Lung microvascular endothelial cell (primary cell): Measurements from ENCODE around the gene ACIN1. TPM values are rescaled to one million over a fixed set of nuclear protein-coding genes. Genes with fewer than 3 reads are reported as not detected.
"Not testable (repeated sequence)": the region's sequence is repeated elsewhere in the genome, so short reads cannot be mapped to it uniquely, and the experiment has no call there.

Experiments
- DNase-seq, 2 donors: peaks; one replicate each; pipeline versions ENCODE4 v3.0.0 to v3.0.0-alpha.2; 2010; ENCODE audit warnings: low read depth in 2 of 2
- total RNA-seq: library from RNA; depleted of rRNA; stranded (reverse); fragments of >200 nt; gene quantifications from 2 replicates; pipeline ENCODE4 v1.2.1, GENCODE V29; 2014

The ACIN1 gene
- total RNA-seq, 1 donor from 2014 or later = 48.6 TPM

GRCh38 chr14:23107620-23108019, 12.7 kb upstream of the ACIN1 start:
- DNase-seq = not testable (repeated sequence)

- DNase-seq = no peak
These were observed 11.8 kb upstream of the ACIN1 start for GRCh38 chr14:23106747-23107045.

- no peak for DNase-seq
These were observed 10.4 kb upstream of the ACIN1 start for GRCh38 chr14:23105348-23105824.

DNA sequence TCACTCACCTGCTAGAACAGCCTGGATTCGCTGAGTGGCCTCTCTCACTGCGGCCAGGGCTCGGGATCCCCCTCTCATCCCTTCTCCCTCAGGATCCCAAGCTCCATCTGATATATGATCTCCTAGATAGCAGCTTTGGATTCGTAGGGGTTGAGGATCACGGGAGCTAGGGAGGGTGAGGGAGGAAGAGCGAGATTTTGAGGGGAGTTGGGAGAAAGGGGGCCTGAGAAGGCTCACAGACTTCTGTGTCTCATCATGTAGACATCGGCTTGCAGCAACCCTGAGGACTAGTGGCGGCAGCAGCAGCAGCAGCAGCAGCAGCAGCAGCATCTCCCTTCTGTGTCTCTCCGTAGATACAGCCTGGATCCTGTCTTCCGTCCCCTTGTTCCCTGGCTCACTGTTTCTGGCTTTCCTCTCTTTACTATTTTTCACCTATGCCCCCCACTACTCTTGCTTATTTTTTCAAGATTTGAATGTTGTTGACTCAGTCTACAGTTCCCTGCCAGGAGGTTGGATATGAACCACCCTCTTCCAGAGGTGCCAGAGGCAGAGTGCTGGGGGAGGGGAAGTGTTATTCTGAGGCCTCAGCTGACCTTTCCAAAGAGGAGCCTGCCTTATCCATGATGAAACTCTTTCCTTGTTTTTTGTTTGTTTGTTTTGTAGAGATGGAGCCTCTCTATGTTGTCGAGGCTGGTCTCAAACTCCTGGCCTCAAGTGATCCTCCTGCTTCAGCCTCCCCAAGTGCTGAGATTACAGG, 9.8 kb upstream of the ACIN1 start, which contains the start of gene CIROP:
CIROP (minus strand) TSS at position 399 of the 757 bp plus-strand sequence; CDS start at position 330, 69 bp downstream.
- DNase-seq = no peak

DNA sequence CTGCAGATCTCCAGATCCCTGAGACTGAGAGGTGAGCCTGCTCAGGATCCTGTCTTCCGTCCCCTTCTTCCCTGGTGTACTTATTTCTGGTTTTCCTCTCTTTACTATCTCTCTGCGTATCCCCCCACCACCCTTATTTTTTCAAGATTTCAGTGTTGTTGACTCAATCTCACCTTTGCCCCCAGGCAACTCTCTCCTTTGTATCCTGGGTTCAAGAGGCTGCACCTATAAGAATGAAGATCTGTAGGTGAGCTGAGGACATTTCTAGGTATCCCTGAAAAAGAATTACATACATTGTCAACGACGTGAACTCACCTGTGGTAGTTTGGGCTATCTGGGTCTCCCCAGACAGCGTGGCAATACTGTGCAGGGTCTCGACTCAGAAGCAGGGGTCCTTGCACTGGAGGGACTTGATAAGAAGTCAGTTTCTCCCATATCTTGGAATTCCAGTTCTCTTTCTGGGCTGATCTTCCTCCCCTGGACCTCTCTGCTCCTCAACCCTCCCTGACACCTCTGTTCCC, 9.2 kb upstream of the ACIN1 start:
- DNase-seq = no peak

DNA sequence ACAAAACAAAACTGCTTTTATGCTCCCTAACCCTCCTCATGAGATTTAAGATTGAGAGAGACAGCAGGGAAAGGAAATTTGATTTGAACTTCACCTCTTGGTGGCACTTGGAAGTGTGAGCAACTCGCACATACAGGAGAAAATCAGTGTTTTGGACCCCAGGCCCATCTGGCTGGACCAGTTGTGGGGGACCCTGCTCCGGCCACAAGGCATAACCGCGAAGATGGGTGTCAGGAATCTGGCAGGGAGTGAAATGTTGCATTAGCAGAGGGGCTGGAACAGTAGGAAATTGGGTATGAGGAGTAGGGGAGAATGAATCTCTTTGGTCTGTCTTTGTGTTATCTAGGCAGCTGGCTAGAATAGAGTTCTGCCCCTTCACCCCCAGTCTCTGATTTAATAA, 8.6 kb upstream of the ACIN1 start:
- DNase-seq = no peak

- no peak for DNase-seq
These were observed 7.9 kb upstream of the ACIN1 start for GRCh38 chr14:23102801-23103200.

GRCh38 chr14:23101986-23102625, 7.2 kb upstream of the ACIN1 start:
- DNase-seq = no peak

- DNase-seq = no peak
These were observed 6.5 kb upstream of the ACIN1 start for GRCh38 chr14:23101213-23101970.

DNA sequence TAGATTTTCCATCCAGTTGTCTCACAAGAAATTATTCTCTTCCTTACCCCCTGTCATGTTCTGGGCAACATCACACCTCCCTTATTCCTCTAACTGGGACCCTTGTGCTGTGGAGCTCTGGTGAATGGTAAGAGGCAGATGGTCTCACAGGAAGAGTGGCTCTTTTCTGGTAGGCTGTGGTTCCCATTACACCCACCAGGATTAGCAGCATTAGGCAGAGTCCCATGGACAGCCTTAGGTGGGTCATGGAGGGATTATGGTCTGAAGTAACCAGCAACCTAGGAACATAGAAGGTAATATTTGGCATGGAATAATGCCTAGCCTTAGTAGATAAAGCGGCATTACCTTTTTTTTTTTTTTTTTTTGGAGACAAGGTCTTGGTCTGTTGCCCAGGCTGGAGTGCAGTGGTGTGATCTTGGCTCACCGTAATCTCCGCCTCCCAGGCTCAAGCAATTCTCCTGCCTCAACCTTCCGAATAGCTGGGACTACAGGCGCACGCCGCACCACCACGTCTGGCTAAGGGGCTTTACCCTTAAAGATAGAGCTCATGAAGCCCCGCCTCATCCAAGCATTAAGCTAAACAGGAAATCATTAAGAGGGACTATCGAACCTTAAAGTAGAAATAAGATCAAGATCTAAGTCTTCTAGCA, 4.4 kb upstream of the ACIN1 start:
- no peak for DNase-seq

GRCh38 chr14:23097786-23098185, 2.9 kb upstream of the ACIN1 start:
- DNase-seq = no peak

DNA sequence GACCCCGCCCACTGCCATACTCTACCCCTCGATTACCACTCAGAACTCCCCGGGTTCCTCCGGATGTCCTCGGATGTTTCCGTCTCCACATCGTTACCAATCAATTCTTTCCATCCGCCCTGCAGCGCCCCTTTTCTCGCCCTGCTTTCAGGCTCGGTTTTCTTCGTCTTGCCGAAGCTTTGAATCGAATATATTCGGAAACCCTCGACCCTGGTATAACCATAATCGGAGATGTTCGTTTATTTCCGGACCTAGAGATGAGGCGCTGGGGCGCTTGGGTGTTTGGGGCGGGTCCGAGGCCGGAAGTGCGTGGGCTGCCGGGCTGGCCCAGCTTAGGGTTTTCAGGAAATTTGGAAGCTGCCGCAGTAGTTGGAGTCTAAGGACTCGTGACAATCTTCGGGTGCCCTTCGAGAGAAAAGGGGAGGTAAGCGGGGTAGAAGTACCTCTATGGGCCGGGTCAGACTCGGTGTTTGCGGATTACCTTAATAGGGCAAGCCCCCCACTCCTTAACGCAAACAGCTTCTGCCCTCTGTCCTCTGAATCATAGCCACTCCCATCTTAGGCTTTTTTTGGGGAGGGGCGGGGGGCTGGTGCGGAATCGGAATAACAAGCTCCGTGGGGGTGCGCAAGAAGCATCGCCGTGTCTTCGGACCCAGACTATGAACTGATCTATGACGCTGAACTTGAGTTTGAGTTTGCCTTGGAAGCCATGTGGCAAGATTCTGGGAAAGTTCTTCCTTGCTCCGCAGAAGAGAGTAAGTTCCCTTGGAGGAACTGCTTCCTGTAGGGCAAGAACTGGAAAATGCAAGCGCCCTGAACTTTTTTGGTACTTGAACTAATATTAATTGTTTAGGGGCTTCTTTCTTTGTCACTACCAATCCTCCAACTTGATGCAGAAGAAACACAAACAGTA, 516 bp upstream of the ACIN1 start, which contains the start of gene C14orf119:
C14orf119 (plus strand) TSS at position 310 of the 913 bp plus-strand sequence. CDS start 2,154 bp downstream, outside the sequence.
- peak; percentile 99 for DNase-seq

DNA sequence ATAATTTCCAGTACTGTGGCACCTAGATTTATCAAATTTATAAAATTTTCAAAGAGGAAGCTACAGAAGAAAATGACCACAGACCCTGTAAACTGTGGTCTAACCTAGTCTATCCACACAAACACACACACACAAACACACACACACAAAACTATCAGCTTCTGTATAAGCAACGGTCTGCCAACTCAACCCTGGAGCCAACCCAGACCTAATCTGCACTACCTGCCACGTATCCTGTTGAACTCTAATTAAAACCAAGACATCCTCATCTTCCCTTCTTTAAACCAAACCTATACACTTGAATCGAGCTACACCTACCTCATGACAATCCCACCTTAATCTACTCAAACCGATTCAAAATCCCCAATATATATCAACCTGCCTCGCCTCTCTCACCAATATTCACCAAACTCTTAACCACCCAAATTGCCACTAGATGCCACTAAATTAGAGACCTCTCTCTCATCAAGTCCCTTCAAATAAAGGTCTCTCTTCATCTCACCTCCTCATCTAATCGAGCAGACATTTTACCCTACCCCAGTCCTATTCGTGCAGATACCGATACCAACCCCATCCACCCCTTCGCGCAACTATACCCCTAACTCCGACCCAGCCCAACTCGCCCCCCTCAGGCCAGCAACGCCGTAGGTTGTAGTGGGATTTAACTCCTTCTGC, 808 bp downstream of the ACIN1 start:
- peak in 1 of 2 donors; percentile 11 for DNase-seq

GRCh38 chr14:23093526-23093925, 1.4 kb downstream of the ACIN1 start:
- no peak for DNase-seq

DNA sequence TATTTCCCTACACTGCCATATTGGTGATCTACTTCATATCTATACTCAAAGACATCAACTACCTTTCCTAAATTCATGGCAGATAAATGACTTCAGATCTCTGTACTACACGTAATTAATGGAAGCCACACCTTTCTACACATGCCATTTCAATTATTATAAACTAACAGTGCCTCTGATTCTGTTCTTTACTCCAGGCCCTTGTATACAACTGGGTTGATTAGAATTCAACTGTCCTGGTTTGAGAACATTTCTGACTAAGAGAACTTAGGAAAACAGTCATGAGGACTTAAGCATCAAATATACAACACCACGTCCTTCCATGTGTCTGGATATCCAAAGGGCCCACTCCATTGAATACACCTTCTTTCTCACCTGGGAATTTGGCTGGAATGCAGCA, 1.8 kb downstream of the ACIN1 start:
- no peak for DNase-seq

- DNase-seq = no peak
These were observed 3.4 kb downstream of the ACIN1 start for GRCh38 chr14:23091294-23092225.

GRCh38 chr14:23090254-23090636, 4.7 kb downstream of the ACIN1 start:
- peak in 1 of 2 donors; percentile 38 for DNase-seq

- DNase-seq = no peak
These were observed 5.3 kb downstream of the ACIN1 start for GRCh38 chr14:23089498-23090253.
